OCI-LY1 (cell line): Measurements from ENCODE around the gene DCAF4.
A peak's percentile ranks its signal among the peaks of the same experiment; 100 is the strongest.

Source experiments
- H2AFZ ChIP-seq: fragments of 200-600 bp; sonication (generic), shearing (Covaris generic); 2 replicates; pipeline ENCODE4 v1.6.0; 2014; ENCODE audit warnings: antibody characterized with exemption, mild to moderate bottlenecking, low read length
- H3F3A ChIP-seq: fragments of 200-600 bp; sonication (generic), shearing (Covaris generic); 2 replicates; pipeline ENCODE4 v1.6.0; 2014; ENCODE audit warnings: mild to moderate bottlenecking, antibody characterized with exemption, low read length, moderate library complexity; ENCODE audit not compliant: insufficient read depth
- H3K27ac ChIP-seq: fragments of 200-600 bp; sonication (generic); 2 replicates; pipeline ENCODE4 v1.5.1; 2014; ENCODE audit warnings: low read length, mixed run types, mild to moderate bottlenecking, low read depth; ENCODE audit not compliant: poor library complexity, severe bottlenecking
- H3K27me3 ChIP-seq: fragments of 200-600 bp; sonication (generic); 2 replicates; pipeline ENCODE4 v1.6.0; 2014; ENCODE audit warnings: antibody characterized with exemption, mild to moderate bottlenecking, low read length, moderate library complexity; ENCODE audit not compliant: insufficient read depth
- H3K36me3 ChIP-seq: fragments of 200-600 bp; sonication (generic); 2 replicates; pipeline ENCODE4 v1.6.1; 2014; ENCODE audit warnings: mild to moderate bottlenecking, antibody characterized with exemption, low read length, moderate library complexity, mixed read lengths; ENCODE audit not compliant: insufficient read depth
- H3K4me1 ChIP-seq: fragments of 200-600 bp; sonication (generic); 2 replicates; pipeline ENCODE4 v1.5.1; 2014; ENCODE audit warnings: mild to moderate bottlenecking, low read length, moderate library complexity; ENCODE audit not compliant: insufficient read depth, severe bottlenecking
- H3K4me2 ChIP-seq: fragments of 200-600 bp; sonication (generic), shearing (Covaris generic); 2 replicates; pipeline ENCODE4 v1.6.1; 2014; ENCODE audit warnings: low read length
- H3K4me3 ChIP-seq: fragments of 200-600 bp; sonication (generic); 2 replicates; pipeline ENCODE4 v1.5.1; 2014; ENCODE audit warnings: low read length, low read depth, mild to moderate bottlenecking, mixed read lengths; ENCODE audit not compliant: poor library complexity, severe bottlenecking
- H3K79me2 ChIP-seq: fragments of 200-600 bp; shearing (Covaris generic); 2 replicates; pipeline ENCODE4 v1.6.1; 2016; ENCODE audit warnings: mixed run types, low read length, mixed read lengths; ENCODE audit not compliant: insufficient read depth
- H3K9ac ChIP-seq: fragments of 200-600 bp; sonication (generic), shearing (Covaris generic); 2 replicates; pipeline ENCODE4 v1.6.1; 2014; ENCODE audit warnings: mild to moderate bottlenecking, low read length, mixed read lengths
- H3K9me2 ChIP-seq: fragments of 200-600 bp; sonication (generic), shearing (Covaris generic); 2 replicates; pipeline ENCODE4 v1.6.1; 2014; ENCODE audit warnings: low read depth, mild to moderate bottlenecking, low read length, mixed read lengths
- H3K9me3 ChIP-seq: fragments of 200-600 bp; shearing (Covaris generic); 2 replicates; pipeline ENCODE4 v1.6.1; 2014; ENCODE audit warnings: low read length, mixed read lengths
- H4K20me1 ChIP-seq: fragments of 200-600 bp; sonication (generic), shearing (Covaris generic); 2 replicates; pipeline ENCODE4 v1.6.0; 2016; ENCODE audit warnings: mild to moderate bottlenecking, low read length; ENCODE audit not compliant: insufficient read depth
- EZH2 ChIP-seq: fragments of 200-600 bp; sonication (generic), shearing (Covaris generic); IDR thresholded peaks from 2 replicates; pipeline ENCODE4 v1.8.0; 2017; ENCODE audit warnings: borderline replicate concordance, mixed run types, mild to moderate bottlenecking, antibody characterized with exemption, low read length, moderate library complexity, mixed read lengths
- TF ChIP-seq, protein P1 (sequence below): fragments of 200-600 bp; sonication (generic), shearing (Covaris generic); IDR thresholded peaks from 2 replicates; pipeline ENCODE4 v1.5.1; 2017; ENCODE audit warnings: mild to moderate bottlenecking, antibody characterized with exemption, low read length, moderate library complexity, mixed read lengths

The DCAF4 gene

DNA sequence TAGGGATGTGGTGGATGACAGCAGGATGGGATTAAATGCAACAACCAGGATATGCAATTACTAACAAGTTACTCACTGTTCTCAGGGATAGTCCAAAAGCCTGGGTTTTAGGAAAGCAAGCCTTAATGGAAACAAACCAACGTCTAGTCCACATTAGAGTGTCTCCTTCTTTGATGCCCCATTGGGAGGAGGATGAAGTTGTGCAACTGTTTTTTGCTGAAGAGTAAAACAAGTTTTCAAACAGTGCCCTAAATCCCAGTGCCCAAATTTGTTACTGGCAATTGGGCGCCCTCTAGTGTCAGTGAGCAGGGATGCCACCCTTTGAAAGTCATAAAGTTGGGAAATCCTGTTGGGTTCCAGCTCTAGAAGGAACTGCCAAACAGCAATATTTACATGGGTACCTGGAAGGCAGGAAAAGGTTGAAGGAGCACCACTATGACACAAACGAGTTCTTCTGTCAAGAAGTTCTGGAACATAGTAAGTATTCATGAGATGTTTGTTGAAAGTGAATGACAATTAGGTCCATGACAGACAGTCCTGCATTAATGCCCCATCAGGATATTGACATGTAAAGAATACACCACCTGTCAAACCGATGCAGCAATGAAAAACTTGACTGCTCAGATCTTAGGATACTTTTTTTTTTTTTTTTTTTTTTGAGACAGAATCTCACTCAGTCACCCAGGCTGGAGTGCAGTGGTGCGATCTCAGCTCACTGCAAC is 21.3 kb upstream of the DCAF4 start:
- H3K4me1 ChIP-seq, result no peaks in the 10 kb centered on the region
- H3K27me3 ChIP-seq, result no peaks in the 10 kb centered on the region
- no peak overlapping the region for H2AFZ ChIP-seq
- TF ChIP-seq, protein P1, sequence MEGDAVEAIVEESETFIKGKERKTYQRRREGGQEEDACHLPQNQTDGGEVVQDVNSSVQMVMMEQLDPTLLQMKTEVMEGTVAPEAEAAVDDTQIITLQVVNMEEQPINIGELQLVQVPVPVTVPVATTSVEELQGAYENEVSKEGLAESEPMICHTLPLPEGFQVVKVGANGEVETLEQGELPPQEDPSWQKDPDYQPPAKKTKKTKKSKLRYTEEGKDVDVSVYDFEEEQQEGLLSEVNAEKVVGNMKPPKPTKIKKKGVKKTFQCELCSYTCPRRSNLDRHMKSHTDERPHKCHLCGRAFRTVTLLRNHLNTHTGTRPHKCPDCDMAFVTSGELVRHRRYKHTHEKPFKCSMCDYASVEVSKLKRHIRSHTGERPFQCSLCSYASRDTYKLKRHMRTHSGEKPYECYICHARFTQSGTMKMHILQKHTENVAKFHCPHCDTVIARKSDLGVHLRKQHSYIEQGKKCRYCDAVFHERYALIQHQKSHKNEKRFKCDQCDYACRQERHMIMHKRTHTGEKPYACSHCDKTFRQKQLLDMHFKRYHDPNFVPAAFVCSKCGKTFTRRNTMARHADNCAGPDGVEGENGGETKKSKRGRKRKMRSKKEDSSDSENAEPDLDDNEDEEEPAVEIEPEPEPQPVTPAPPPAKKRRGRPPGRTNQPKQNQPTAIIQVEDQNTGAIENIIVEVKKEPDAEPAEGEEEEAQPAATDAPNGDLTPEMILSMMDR, result peak; percentile 95
- TF ChIP-seq EZH2, result no peak
- no peaks in the 10 kb centered on the region for H3K9me2 ChIP-seq
- no peak overlapping the region for H3K4me2 ChIP-seq
- no peaks in the 10 kb centered on the region for H4K20me1 ChIP-seq
- no peaks in the 10 kb centered on the region for H3K79me2 ChIP-seq
- no peak overlapping the region for H3K27ac ChIP-seq
- no peaks in the 10 kb centered on the region for H3K36me3 ChIP-seq
- H3F3A ChIP-seq, result no peaks in the 10 kb centered on the region
- no peak overlapping the region for H3K9ac ChIP-seq
- no peak overlapping the region for H3K4me3 ChIP-seq
- no peaks in the 10 kb centered on the region for H3K9me3 ChIP-seq

DNA sequence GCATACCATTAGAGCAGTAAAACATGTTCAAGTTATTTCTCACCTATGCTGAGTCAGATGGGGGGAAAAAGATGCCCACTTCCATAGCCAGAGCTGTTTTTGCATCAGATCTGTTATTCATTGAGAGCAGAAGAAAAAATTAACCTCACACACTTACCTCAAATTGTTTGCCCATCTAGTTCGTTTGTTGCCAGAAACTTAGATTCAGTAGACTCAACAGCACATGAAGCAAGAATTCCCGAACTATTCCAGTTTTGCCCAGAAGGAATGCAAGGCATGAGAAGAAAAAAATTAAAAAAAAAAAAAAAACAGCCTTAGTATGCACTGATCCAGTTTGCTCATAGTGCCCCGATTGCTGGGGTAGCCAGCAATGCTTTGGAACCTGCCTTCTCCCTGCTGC is 19.9 kb upstream of the DCAF4 start:
- Histone ChIP-seq H3K4me3 (no peak overlapping the region), H3K27me3 (no peaks in the 10 kb centered on the region), H3K4me2 (no peak overlapping the region), H3F3A (no peaks in the 10 kb centered on the region), H3K9me3 (no peaks in the 10 kb centered on the region), H3K9me2 (no peaks in the 10 kb centered on the region), H3K9ac (no peak overlapping the region), H4K20me1 (no peaks in the 10 kb centered on the region), H2AFZ (no peak overlapping the region), H3K79me2 (no peaks in the 10 kb centered on the region), H3K4me1 (no peaks in the 10 kb centered on the region), H3K36me3 (no peaks in the 10 kb centered on the region), H3K27ac (no peak overlapping the region)
- no peak for TF ChIP-seq EZH2
- TF ChIP-seq, protein P1, result no peak

DNA sequence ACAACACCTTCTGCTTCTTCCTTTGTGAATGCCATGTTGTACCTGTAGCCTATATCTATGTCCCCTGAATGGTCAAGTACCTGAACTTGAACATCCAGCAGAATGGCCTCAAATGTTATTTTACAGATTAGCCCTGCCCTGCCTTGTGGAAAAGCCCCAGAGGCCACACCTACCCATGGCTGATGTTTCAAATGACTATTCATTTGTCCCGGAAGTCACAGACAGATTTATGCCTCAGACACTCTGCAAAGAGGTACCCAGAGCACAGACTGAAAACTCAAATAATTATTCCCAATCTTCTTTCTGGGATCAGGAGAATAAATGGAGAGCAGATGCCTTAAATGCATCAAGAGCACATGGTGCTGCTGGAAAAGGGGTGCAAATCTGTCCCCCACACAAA is 19.4 kb upstream of the DCAF4 start:
- Histone ChIP-seq H3K4me3 (no peak overlapping the region), H3K9ac (no peak overlapping the region), H2AFZ (no peak overlapping the region), H3K9me2 (no peaks in the 10 kb centered on the region), H3F3A (no peaks in the 10 kb centered on the region), H3K27ac (no peak overlapping the region), H3K79me2 (no peaks in the 10 kb centered on the region), H3K4me1 (no peaks in the 10 kb centered on the region), H3K4me2 (no peak overlapping the region), H3K27me3 (no peaks in the 10 kb centered on the region), H4K20me1 (no peaks in the 10 kb centered on the region), H3K9me3 (no peaks in the 10 kb centered on the region), H3K36me3 (no peaks in the 10 kb centered on the region)
- no peak for TF ChIP-seq EZH2
- TF ChIP-seq, protein P1, result no peak
